ENCODE results near the gene RNASE12.
A peak's percentile ranks its signal among the peaks of the same experiment; 100 is the strongest.
"Not testable (repeated sequence)": the region's sequence is repeated elsewhere in the genome, so short reads cannot be mapped to it uniquely, and the experiment has no call there.

RNASE12 gene

DNA sequence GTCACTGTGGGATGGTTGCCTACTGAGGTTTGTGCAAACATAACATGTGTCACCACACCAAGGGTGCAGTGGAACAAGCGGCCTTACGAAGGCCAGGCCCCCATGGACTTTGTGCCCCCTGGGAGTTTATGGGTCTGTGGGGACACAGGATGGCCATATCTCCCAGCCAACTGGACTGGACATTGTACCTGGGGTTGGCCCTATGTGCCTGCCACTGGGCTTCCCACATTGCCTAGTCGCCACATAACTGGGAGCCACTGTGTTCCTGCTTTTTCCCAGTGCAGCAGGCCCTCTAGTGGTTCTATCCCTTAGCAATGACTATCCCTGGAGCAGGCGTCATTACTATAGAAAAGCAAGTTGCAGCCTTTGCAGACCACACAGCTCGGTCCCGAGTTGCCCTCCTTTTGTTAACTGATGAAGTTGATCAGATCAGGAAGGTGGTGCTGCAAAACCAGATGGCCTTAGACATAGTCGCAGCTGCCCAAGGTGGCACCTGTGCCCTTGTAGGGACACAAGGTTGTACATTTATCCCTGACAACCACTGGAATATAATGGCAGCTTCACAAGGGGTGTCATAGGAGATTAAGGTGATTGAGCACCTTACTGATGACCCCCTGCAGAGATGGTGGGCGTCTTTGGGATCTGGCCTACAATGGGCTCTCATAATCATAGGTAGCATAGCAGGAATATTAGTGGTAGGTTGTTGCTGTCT lies 15.2 kb upstream of the RNASE12 start:
- no peak overlapping the region for H3K4me3 ChIP-seq (ENCODE audit: low read depth, low read length)
- TF ChIP-seq, protein P1, sequence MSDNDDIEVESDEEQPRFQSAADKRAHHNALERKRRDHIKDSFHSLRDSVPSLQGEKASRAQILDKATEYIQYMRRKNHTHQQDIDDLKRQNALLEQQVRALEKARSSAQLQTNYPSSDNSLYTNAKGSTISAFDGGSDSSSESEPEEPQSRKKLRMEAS (IDR thresholded peaks at IDR 0.05; ENCODE audit: low read depth, low read length) = no peak
- TF ChIP-seq, protein P2, sequence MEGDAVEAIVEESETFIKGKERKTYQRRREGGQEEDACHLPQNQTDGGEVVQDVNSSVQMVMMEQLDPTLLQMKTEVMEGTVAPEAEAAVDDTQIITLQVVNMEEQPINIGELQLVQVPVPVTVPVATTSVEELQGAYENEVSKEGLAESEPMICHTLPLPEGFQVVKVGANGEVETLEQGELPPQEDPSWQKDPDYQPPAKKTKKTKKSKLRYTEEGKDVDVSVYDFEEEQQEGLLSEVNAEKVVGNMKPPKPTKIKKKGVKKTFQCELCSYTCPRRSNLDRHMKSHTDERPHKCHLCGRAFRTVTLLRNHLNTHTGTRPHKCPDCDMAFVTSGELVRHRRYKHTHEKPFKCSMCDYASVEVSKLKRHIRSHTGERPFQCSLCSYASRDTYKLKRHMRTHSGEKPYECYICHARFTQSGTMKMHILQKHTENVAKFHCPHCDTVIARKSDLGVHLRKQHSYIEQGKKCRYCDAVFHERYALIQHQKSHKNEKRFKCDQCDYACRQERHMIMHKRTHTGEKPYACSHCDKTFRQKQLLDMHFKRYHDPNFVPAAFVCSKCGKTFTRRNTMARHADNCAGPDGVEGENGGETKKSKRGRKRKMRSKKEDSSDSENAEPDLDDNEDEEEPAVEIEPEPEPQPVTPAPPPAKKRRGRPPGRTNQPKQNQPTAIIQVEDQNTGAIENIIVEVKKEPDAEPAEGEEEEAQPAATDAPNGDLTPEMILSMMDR (IDR thresholded peaks at IDR 0.05; ENCODE audit: low read depth, low read length) = peak; percentile 67
- no peak for TF ChIP-seq MYC (IDR thresholded peaks at IDR 0.05; ENCODE audit: low read depth, low read length)
- DNase-seq (ENCODE audit: low read depth) = peak; percentile 73

DNA sequence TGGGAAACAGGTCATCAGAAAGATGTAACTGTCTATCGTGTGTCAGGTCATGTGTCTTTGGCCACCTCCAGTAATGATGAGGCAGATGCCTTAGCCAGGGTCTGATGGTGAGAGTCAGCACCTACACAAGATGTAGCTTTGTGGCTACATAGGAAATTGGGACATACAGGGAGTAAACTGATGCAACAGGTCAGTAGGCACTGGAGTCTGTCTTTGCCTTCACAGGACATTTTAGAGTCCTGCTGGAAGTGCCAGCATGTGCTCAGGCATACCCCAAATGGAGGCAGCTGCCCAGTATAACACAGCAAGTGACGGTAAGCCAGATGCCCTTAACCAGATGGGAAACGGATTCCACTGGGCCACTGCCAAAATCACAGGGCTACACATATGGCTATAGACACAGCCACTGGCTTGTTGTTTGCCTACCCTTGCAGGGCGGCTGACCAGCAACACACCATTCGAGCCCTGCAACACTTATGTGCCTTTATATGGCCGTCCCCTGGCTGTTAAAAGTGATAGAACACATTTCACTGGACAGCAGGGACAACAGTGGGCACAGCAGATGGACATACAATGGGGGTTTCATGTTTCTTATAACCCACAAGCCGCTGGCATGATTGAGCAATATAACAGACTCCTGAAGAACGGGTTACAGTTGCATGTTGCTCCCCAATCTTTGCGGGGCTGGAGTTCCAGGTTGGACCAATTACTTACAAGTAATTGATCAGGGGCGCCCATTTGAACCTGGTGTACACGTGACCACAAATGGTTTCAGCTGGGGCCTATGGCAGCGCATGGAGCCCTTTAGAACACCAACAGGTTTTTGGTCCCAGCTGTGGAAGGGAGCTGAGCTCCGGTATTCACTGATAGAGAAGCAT lies 12.9 kb upstream of the RNASE12 start:
- H3K4me3 ChIP-seq (ENCODE audit: low read depth, low read length) = no peak overlapping the region
- DNase-seq (ENCODE audit: low read depth) = peak; percentile 67
- TF ChIP-seq MYC (IDR thresholded peaks at IDR 0.05; ENCODE audit: low read depth, low read length) = no peak
- TF ChIP-seq, protein P1 (IDR thresholded peaks at IDR 0.05; ENCODE audit: low read depth, low read length) = peak; percentile 41; the same call in 1 of the 2 replicates

DNA sequence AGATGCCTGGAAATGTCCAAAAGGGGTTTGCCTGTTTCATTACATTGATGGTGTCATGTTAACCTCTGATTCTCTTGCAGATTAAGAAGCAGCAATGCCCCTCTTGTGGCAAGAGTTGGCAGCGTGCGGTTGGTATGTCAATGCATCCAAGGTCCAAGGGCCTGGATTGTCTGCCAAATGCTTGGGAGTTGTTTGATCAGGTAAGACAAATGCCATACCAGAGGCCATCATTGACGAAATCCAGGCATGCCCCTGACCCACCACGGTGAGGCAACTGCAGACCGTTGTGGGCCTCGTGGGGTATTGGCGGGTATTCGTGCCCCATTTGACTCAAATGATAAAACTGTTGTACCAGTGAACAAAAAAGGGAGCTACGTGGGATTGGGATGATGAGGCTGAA lies 11.4 kb upstream of the RNASE12 start:
- no peak for DNase-seq (ENCODE audit: low read depth)
- no peak overlapping the region for H3K4me3 ChIP-seq (ENCODE audit: low read depth, low read length)
- TF ChIP-seq, protein P2 (IDR thresholded peaks at IDR 0.05; ENCODE audit: low read depth, low read length) = no peak
- TF ChIP-seq POLR2A (IDR thresholded peaks at IDR 0.05; ENCODE audit: extremely low read depth, insufficient read length) (no peak), MYC (IDR thresholded peaks at IDR 0.05; ENCODE audit: low read depth, low read length) (no peak)
- TF ChIP-seq, protein P1 (IDR thresholded peaks at IDR 0.05; ENCODE audit: low read depth, low read length) = no peak

DNA sequence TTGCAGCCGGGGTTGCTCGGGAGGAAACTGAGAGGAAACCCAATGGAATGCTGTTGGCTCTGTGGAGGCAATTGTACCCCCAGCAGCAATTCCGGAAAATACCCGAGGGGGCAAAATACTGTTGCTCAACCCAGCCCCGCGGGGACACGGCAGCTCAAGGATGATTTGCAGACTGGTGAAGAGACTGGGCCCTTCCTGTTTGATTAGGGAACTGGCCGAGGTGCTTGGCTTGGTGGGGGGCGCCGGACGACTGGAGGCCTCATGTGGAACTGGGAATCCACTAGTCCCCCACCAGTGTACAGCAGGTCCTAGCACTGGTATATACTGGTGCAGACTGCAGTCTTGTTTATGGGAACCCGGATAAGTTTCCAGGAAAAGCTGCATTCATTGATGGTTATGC lies 10.3 kb upstream of the RNASE12 start:
- peak; percentile 77 for DNase-seq (ENCODE audit: low read depth)
- H3K4me3 ChIP-seq (ENCODE audit: low read depth, low read length) = peak overlapping the region; percentile 39
- TF ChIP-seq, protein P1 (IDR thresholded peaks at IDR 0.05; ENCODE audit: low read depth, low read length) = no peak
- no peak for TF ChIP-seq POLR2A (IDR thresholded peaks at IDR 0.05; ENCODE audit: extremely low read depth, insufficient read length)
- TF ChIP-seq, protein P2 (IDR thresholded peaks at IDR 0.05; ENCODE audit: low read depth, low read length) = no peak
- TF ChIP-seq MYC (IDR thresholded peaks at IDR 0.05; ENCODE audit: low read depth, low read length) = no peak

DNA sequence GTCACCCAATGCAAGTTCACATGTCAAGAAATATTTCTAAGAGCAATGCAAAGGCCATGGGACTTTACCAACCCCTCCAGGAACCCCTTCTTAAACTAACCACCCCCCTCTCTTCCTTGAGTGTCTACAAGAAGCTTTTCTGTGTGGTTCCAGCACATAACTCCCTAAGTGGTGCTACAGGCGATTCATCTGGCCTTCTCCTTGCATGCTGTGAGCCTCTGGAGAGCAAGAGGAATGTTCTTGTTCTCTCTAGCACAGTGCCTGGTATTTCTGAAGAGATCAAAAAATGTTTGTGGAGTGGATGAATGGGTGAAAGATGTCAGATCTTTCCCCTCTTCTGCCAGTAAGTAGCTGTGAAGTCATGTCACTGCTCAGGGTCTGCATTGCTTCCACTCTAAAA lies 5.9 kb upstream of the RNASE12 start:
- DNase-seq (ENCODE audit: low read depth) = no peak
- no peak overlapping the region for H3K4me3 ChIP-seq (ENCODE audit: low read depth, low read length)
- TF ChIP-seq, protein P1 (IDR thresholded peaks at IDR 0.05; ENCODE audit: low read depth, low read length) = no peak
- TF ChIP-seq, protein P2 (IDR thresholded peaks at IDR 0.05; ENCODE audit: low read depth, low read length) = no peak
- TF ChIP-seq MYC (IDR thresholded peaks at IDR 0.05; ENCODE audit: low read depth, low read length) (no peak), POLR2A (IDR thresholded peaks at IDR 0.05; ENCODE audit: extremely low read depth, insufficient read length) (no peak)

DNA sequence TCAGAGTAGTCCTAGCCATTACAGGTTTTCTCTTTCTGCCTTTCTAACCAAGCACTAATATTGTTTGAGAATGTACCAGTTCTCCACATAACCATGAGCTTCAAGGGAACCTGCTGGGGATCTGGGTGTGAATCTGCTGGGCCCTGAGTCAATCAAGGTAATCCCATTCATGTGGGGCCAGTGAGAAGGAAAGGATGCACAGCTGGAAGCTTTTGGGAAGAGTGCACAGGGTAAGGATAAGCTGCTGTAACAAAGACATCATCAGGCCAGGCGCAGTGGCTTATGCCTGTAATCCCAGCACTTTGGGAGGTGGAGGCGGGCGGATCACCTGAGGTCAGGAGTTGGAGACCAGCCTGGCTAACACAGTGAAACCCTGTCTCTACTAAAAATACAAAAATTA lies 4.5 kb upstream of the RNASE12 start:
- H3K4me3 ChIP-seq (ENCODE audit: low read depth, low read length); DNase-seq (ENCODE audit: low read depth): not testable (repeated sequence)

Measured in NB4 (cell line).